ENCODE results near the gene SFXN5. TPM values are rescaled to one million over a fixed set of nuclear protein-coding genes. Genes with fewer than 3 reads are reported as not detected.

The SFXN5 gene
- polyA plus RNA-seq, 1 donor: 6.4 TPM

GRCh38 chr2:72992734-72993102 lies 78.8 kb downstream of the SFXN5 start:
- DNase-seq: no peak

GRCh38 chr2:72991980-72992733 lies 79.4 kb downstream of the SFXN5 start:
- no peak for DNase-seq

- DNase-seq: no peak
These were observed 80.1 kb downstream of the SFXN5 start for GRCh38 chr2:72991439-72991725.

GRCh38 chr2:72990695-72991438 lies 80.6 kb downstream of the SFXN5 start:
- no peak for DNase-seq

GRCh38 chr2:72989770-72990556 lies 81.5 kb downstream of the SFXN5 start:
- DNase-seq: peak; percentile 51

- no peak for DNase-seq
These were observed 82.7 kb downstream of the SFXN5 start for GRCh38 chr2:72988726-72989273.

- no peak for DNase-seq
These were observed 83.5 kb downstream of the SFXN5 start for GRCh38 chr2:72988041-72988440.

- DNase-seq: no peak
These were observed 85.4 kb downstream of the SFXN5 start for GRCh38 chr2:72985891-72986683.

- no peak for DNase-seq
These were observed 86.4 kb downstream of the SFXN5 start for GRCh38 chr2:72985136-72985535.

- DNase-seq: no peak
These were observed 87.3 kb downstream of the SFXN5 start for GRCh38 chr2:72984172-72984671.

- no peak for DNase-seq
These were observed 87.9 kb downstream of the SFXN5 start for GRCh38 chr2:72983500-72984161.

- no peak for DNase-seq
These were observed 88.6 kb downstream of the SFXN5 start for GRCh38 chr2:72982781-72983499.

- DNase-seq: no peak
These were observed 89.3 kb downstream of the SFXN5 start for GRCh38 chr2:72982219-72982618.

- no peak for DNase-seq
These were observed 90.0 kb downstream of the SFXN5 start for GRCh38 chr2:72981536-72981935.

GRCh38 chr2:72980535-72981217 lies 90.8 kb downstream of the SFXN5 start:
- DNase-seq: no peak

- DNase-seq: peak; percentile 25
These were observed 91.6 kb downstream of the SFXN5 start for GRCh38 chr2:72979896-72980295.

GRCh38 chr2:72975017-72975416 lies 96.5 kb downstream of the SFXN5 start:
- DNase-seq: no peak

- DNase-seq: no peak
These were observed 97.1 kb downstream of the SFXN5 start for GRCh38 chr2:72974436-72974754.

- no peak for DNase-seq
These were observed 97.7 kb downstream of the SFXN5 start for GRCh38 chr2:72973566-72974435.
